ENCODE measurements around the gene PA2G4.
"Not testable (repeated sequence)": the region's sequence is repeated elsewhere in the genome, so short reads cannot be mapped to it uniquely, and the experiment has no call there.

PA2G4 gene

GRCh38 chr12:56104109-56104814 is at the start of gene PA2G4:
TSS of gene PA2G4 (plus strand) at chr12:56104559. CDS start at chr12:56104738, 179 bp downstream.
- peak; percentile 99 for DNase-seq

GRCh38 chr12:56059964-56060363 is 44.4 kb upstream of the PA2G4 start:
- DNase-seq: not testable (repeated sequence)

GRCh38 chr12:56061982-56062381 is 42.4 kb upstream of the PA2G4 start:
- DNase-seq: no peak

- DNase-seq: no peak
Observed at GRCh38 chr12:56062996-56063395, 41.4 kb upstream of the PA2G4 start.

GRCh38 chr12:56071648-56072047 is 32.7 kb upstream of the PA2G4 start:
- no peak for DNase-seq

GRCh38 chr12:56074396-56074795 is 30.0 kb upstream of the PA2G4 start:
- DNase-seq: no peak

GRCh38 chr12:56077966-56078365 is 26.4 kb upstream of the PA2G4 start:
- DNase-seq: not testable (repeated sequence)

GRCh38 chr12:56078427-56078826 is 25.9 kb upstream of the PA2G4 start:
- DNase-seq: no peak

- peak; percentile 46 for DNase-seq
Observed at GRCh38 chr12:56078931-56079722, 25.2 kb upstream of the PA2G4 start.

GRCh38 chr12:56079723-56080555 is 24.4 kb upstream of the PA2G4 start, which contains the start of gene ERBB3:
TSS of gene ERBB3 (plus strand) at chr12:56080165. CDS start at chr12:56080301, 136 bp downstream.
- peak; percentile 61 for DNase-seq

- DNase-seq: no peak
Observed at GRCh38 chr12:56080556-56081138, 23.7 kb upstream of the PA2G4 start.

GRCh38 chr12:56081393-56082347 is 22.7 kb upstream of the PA2G4 start:
- DNase-seq: no peak

- DNase-seq: no peak
Observed at GRCh38 chr12:56082382-56082781, 22.0 kb upstream of the PA2G4 start.

- no peak for DNase-seq
Observed at GRCh38 chr12:56082967-56083366, 21.4 kb upstream of the PA2G4 start.

- DNase-seq: no peak
Observed at GRCh38 chr12:56084958-56085543, 19.3 kb upstream of the PA2G4 start.

- no peak for DNase-seq
Observed at GRCh38 chr12:56086096-56086495, 18.3 kb upstream of the PA2G4 start.

- DNase-seq: no peak
Observed at GRCh38 chr12:56086608-56087007, 17.8 kb upstream of the PA2G4 start.

GRCh38 chr12:56087220-56087619 is 17.1 kb upstream of the PA2G4 start:
- no peak for DNase-seq

GRCh38 chr12:56097738-56098137 is 6.6 kb upstream of the PA2G4 start:
- no peak for DNase-seq

GRCh38 chr12:56098592-56098991 is 5.8 kb upstream of the PA2G4 start:
- no peak for DNase-seq

GRCh38 chr12:56099787-56100186 is 4.6 kb upstream of the PA2G4 start:
- DNase-seq: no peak
